SH-SY5Y (cell line): ENCODE data around the gene RAB36.

Experiments
- GATA2 ChIP-seq: IDR thresholded peaks from 2 replicates; pipeline ENCODE4 v1.6.1; 2011; ENCODE audit warnings: mild to moderate bottlenecking, low read depth, low read length
- GATA3 ChIP-seq: IDR thresholded peaks from 2 replicates; pipeline ENCODE4 v1.6.1; 2011; ENCODE audit warnings: low read depth, mild to moderate bottlenecking, low read length, moderate library complexity

Gene RAB36

GRCh38 chr22:23123804-23124254, 21.4 kb upstream of the RAB36 start:
- TF ChIP-seq GATA2 = no peak
- no peak for TF ChIP-seq GATA3

GRCh38 chr22:23124611-23125511, 20.4 kb upstream of the RAB36 start:
- TF ChIP-seq GATA2 (no peak), GATA3 (no peak)

GRCh38 chr22:23125512-23126103, 19.7 kb upstream of the RAB36 start:
- TF ChIP-seq GATA3 = no peak
- no peak for TF ChIP-seq GATA2

GRCh38 chr22:23126165-23127054, 18.9 kb upstream of the RAB36 start:
- no peak for TF ChIP-seq GATA3
- TF ChIP-seq GATA2 = no peak

GRCh38 chr22:23127055-23127756, 18.1 kb upstream of the RAB36 start:
- TF ChIP-seq GATA2 (no peak), GATA3 (no peak)

- no peak for TF ChIP-seq GATA2
- TF ChIP-seq GATA3 = no peak
Observed at GRCh38 chr22:23127788-23128187, 17.5 kb upstream of the RAB36 start.

- TF ChIP-seq GATA2 = no peak
Observed at GRCh38 chr22:23128269-23129108, 16.8 kb upstream of the RAB36 start.

- TF ChIP-seq GATA2 (no peak), GATA3 (no peak)
Observed at GRCh38 chr22:23129149-23129548, 16.1 kb upstream of the RAB36 start.

- no peak for TF ChIP-seq GATA2
- no peak for TF ChIP-seq GATA3
Observed at GRCh38 chr22:23130697-23131096, 14.6 kb upstream of the RAB36 start.

GRCh38 chr22:23131931-23132330, 13.3 kb upstream of the RAB36 start:
- TF ChIP-seq GATA2 (no peak), GATA3 (no peak)

- no peak for TF ChIP-seq GATA2
- no peak for TF ChIP-seq GATA3
Observed at GRCh38 chr22:23132376-23133091, 12.7 kb upstream of the RAB36 start.

- no peak for TF ChIP-seq GATA3
- no peak for TF ChIP-seq GATA2
Observed at GRCh38 chr22:23133922-23134321, 11.4 kb upstream of the RAB36 start.
